HG03469 (cell line): ENCODE results near the gene GLOD4.
A peak's percentile ranks its signal among the peaks of the same experiment; 100 is the strongest.
"Not testable (repeated sequence)": the region's sequence is repeated elsewhere in the genome, so short reads cannot be mapped to it uniquely, and the experiment has no call there.

Experiments
- ATAC-seq: cut with Tn5 transposase; IDR thresholded peaks from one replicate; pipeline ENCODE4 v1.9.1; 2021; ENCODE audit warnings: mild to moderate bottlenecking, moderate library complexity, moderate number of reproducible peaks; ENCODE audit not compliant: unreplicated experiment

Gene GLOD4

DNA sequence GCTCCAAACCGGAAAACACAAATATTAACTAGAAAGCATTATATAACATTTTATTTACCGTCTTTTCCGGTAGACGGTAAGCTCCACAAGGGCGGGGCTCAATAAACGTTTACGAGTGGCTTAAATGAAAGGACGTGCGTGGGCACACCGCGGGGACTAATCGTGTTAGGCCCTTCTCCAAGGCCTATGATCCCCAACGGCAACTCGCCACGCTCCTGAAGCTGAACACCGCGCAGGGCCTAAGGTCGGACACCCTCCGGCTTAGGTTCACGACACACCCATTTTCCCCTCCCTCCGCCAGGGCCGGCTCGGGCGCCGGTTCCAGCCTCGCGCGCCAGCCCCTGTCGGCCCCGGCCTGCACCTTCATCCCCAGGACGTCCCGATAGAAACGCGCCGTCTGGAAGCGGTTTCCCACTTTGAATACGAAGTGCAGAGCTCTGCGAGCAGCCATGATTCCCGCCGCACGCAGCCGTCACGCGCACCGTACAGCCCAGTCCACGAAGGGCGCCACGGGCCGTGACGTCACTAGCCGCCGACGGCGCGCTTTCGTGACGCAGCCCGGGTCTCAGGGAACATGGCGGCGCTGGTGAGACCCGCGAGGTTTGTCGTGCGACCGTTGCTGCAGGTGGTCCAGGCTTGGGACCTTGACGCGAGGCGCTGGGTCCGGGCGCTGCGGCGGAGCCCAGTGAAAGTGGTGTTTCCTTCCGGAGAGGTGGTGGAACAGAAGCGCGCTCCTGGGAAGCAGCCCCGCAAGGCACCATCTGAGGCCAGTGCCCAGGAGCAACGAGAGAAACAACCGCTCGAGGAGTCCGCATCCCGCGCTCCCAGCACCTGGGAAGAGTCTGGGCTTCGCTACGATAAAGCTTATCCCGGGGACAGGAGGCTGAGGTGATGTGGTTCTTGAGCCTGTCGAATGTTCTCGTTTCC, at the start of gene GLOD4, which contains the start of gene MRM3:
Gene GLOD4 (minus strand): TSS at position 476 of the 927 bp plus-strand sequence. CDS start 25 bp downstream, at position 451.
Gene MRM3 (plus strand): TSS at position 549 of the 927 bp plus-strand sequence. CDS start 26 bp downstream, at position 575.
- peak; percentile 69 for ATAC-seq

DNA sequence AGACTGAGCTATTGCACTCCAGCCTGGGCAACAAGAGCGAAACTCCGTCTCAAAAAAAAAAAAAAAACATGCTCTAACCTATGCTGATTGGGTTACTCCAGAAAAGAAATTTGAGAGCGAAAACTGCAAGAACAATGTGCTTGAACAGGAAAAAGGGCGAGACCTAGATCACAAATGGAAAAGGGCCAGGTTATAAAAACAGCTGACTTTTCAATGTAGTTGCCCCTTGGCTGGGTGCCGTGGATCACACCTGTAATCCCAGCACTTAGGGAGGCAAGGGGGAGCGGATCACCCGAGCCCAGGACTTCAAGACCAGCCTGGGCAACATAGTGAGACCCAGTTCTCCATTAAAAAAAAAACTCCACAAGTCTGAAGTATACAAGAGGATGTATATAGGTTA, 48.9 kb upstream of the GLOD4 start:
- no peak for ATAC-seq

DNA sequence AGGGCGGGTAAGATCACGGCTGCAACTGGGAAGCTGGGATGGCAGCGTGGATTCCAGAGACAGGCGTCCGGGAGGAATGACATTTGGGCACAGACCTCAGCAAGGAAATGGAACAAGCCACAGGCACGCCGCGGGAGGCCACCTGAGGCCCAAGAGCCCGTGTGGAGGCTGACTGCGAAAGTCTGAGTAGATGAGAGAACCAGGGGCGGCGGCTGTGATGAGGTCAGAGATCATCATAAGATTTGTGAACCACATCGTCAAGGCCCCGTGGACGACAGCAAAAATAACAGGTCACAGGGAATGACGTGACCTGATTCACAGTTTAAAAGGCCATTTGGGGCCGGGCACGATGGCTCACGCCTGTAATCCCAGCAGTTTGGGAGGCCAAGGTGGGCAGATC, 48.3 kb upstream of the GLOD4 start:
- no peak for ATAC-seq

DNA sequence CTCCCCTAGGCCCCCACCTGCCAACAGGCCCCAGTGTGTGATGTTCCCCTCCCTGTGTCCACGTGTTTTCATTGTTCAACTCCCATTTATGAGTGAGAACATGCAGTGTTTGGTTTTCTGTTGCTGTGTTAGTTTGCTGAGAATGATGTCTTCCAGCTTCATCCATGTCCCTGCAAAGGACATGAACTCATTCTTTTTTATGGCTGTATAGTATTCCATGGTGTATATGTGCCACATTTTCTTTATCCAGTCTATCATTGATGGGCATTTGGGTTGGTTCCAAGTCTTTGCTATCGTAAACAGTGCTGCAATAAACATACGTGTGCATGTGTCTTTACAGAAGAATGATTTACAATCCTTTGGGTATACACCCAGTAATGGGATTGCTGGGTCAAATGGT, 47.5 kb upstream of the GLOD4 start:
- ATAC-seq = not testable (repeated sequence)

GRCh38 chr17:828761-829160, 46.7 kb upstream of the GLOD4 start:
- no peak for ATAC-seq

- ATAC-seq = no peak
These were observed 44.7 kb upstream of the GLOD4 start for GRCh38 chr17:826778-827177.

GRCh38 chr17:825216-825615, 43.1 kb upstream of the GLOD4 start:
- ATAC-seq = no peak

- ATAC-seq = no peak
These were observed 42.3 kb upstream of the GLOD4 start for GRCh38 chr17:824378-824777.

GRCh38 chr17:823501-823902, 41.4 kb upstream of the GLOD4 start:
- no peak for ATAC-seq

DNA sequence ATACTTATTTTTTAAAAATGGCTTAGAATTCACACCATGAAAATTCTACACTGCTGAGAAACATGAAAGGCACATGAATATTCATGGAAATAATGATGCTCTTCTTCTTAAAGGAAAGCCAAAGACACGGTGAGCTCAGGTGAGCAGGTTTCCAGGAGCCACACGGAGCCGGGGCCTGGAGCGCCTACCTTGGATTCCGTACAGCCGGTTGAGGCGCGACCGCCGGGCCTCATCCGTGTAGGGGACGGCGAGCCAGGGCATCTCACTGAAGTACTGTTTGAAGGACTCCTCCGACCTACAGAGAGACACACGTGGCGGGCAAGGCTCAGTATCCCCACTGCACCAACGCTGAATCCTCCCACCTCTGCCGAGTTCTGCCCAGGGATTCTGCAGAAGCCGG, 37.2 kb upstream of the GLOD4 start:
- ATAC-seq = no peak

GRCh38 chr17:814371-814770, 32.3 kb upstream of the GLOD4 start:
- no peak for ATAC-seq

DNA sequence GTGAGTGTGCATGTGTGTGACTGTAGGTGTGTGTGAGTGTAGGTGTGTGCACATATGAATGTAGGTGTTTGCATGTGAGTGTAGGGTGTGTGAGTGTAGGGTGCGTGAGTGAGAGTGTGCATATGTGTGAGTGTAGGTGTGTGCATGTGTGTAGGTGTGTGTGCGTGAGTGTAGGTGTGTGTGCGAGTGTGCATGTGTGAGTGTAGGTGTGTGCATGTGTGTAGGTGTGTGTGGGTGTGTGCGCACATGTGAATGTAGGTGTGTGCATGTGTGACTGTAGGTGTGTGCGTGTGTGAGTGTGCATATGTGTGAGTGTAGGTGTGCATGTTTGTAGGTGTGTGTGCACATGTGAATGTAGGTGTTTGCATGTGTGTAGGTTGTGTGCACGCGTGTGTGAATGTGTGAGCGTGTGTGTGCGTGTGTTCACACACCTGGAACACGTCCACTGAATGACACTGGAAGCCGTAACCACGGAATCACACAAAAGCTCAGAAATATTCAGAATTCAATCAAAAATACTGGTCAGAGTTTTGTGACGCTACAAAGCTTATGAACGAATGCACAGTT, 30.6 kb upstream of the GLOD4 start:
- no peak for ATAC-seq

GRCh38 chr17:811051-811784, 29.1 kb upstream of the GLOD4 start:
- no peak for ATAC-seq

DNA sequence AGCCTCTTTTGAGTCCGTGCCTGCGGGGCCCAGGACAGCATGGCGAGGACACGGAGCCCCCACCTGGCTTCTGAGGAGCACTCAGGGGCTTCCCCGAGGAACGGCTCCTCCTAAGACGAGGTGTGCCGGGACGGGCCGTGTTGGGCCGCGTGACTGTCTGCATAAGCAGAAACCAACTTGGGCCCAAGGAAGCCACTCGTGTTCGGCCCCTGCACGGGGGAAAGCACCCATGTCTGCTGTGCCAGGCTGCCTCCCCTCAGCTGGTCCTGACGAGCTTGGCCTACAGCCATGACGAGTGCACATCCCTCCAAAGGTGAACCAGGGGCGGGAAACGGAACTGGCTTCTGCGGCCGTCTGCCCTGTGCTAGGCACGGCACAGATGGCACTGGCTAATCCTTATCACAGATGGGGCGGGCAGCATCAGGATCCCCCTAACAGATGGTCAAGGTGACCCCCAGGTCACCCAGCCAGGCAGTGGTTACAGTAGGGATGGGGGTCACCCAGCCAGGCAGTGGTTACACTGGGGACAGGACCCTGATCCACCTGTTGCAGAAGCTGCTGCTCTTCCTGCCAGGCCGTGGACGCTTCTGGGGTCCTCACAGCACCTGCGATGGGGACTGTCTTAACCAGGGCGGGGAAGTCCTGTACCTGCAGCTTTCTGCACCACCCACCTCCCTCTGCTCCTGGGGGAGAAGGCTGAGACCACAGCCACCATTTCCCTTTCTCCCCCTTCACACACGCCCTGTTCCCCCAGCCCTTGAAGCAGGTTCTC, 25.6 kb upstream of the GLOD4 start:
- no peak for ATAC-seq

- no peak for ATAC-seq
These were observed 24.9 kb upstream of the GLOD4 start for GRCh38 chr17:806781-807522.

GRCh38 chr17:806346-806745, 24.3 kb upstream of the GLOD4 start:
- no peak for ATAC-seq

- ATAC-seq = not testable (repeated sequence)
These were observed 23.8 kb upstream of the GLOD4 start for GRCh38 chr17:805886-806285.

DNA sequence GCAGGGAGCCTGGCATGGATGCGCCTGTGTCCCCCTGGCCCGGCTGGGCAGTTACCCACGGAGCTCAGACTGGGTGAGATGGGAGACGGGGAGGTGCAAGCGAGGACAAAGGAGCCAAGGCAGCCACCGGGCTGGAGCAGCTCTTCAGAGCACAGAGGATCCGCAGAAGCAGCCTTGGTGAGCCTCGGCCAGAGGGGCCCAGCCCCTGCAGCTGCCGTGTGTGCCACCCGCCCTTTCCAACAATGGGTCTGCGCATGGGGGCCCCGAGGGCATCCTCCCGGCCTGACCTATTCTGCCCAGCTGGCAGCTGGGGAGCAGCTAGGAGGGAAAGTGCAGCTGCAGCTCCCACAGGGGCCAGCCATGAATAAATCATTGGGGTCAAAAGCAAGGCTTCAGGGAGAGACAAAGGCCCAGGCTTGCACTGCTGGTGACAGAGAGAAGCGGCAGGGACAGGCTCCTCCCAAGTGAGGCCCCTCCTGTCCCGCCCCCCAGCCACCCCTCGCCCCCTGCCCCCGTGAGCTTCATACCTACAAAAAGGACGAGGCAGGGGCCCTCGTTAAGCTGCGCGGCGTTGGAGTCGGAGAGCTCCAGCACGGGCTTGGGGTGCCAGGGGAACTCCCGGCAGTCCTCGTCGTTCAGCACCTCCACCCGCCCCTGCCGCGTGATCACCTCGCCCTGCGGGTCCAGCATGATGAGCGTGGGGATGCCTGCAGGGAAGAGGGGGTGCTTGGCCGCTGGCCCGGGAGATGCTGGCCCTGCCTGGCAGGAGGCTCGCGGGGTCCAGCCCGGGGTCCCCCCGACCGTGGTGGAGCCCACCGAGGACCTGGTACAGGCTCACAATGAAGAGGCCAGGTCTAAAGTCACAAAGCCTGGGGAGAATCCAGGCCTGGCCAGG, 22.7 kb upstream of the GLOD4 start:
- ATAC-seq = no peak
